ENCODE results near the gene NEDD9.

The NEDD9 gene

DNA sequence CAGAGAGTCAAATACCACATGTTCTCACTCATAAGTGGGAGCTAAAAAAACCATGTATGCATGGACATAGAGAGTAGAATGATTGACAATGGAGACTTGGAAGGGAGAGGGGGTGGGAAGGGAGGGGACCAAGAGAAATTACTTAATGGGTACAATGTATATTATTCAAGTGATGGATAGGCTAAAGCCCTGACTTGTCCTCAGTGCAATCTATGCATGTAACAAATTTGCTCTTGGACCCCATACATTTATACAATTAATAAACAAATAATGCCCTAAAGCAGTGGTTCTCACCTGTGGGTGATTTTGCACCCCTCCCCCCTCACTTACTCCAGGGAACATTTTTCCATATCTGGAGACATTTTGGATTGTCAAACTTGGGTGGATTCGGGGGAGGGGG, 33.5 kb upstream of the NEDD9 start:
- DNase-seq (ENCODE audit: low read depth) = no peak
- no peak for TF ChIP-seq POLR2A (IDR thresholded peaks at IDR 0.05; ENCODE audit: extremely low read depth, insufficient read length)
- TF ChIP-seq, protein P1, sequence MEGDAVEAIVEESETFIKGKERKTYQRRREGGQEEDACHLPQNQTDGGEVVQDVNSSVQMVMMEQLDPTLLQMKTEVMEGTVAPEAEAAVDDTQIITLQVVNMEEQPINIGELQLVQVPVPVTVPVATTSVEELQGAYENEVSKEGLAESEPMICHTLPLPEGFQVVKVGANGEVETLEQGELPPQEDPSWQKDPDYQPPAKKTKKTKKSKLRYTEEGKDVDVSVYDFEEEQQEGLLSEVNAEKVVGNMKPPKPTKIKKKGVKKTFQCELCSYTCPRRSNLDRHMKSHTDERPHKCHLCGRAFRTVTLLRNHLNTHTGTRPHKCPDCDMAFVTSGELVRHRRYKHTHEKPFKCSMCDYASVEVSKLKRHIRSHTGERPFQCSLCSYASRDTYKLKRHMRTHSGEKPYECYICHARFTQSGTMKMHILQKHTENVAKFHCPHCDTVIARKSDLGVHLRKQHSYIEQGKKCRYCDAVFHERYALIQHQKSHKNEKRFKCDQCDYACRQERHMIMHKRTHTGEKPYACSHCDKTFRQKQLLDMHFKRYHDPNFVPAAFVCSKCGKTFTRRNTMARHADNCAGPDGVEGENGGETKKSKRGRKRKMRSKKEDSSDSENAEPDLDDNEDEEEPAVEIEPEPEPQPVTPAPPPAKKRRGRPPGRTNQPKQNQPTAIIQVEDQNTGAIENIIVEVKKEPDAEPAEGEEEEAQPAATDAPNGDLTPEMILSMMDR (IDR thresholded peaks at IDR 0.05; ENCODE audit: low read depth, low read length) = no peak
- TF ChIP-seq MYC (IDR thresholded peaks at IDR 0.05; ENCODE audit: low read depth, low read length) = no peak
- TF ChIP-seq, protein P2, sequence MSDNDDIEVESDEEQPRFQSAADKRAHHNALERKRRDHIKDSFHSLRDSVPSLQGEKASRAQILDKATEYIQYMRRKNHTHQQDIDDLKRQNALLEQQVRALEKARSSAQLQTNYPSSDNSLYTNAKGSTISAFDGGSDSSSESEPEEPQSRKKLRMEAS (IDR thresholded peaks at IDR 0.05; ENCODE audit: low read depth, low read length) = no peak
- no peak overlapping the region for H3K4me3 ChIP-seq (ENCODE audit: low read depth, low read length)

DNA sequence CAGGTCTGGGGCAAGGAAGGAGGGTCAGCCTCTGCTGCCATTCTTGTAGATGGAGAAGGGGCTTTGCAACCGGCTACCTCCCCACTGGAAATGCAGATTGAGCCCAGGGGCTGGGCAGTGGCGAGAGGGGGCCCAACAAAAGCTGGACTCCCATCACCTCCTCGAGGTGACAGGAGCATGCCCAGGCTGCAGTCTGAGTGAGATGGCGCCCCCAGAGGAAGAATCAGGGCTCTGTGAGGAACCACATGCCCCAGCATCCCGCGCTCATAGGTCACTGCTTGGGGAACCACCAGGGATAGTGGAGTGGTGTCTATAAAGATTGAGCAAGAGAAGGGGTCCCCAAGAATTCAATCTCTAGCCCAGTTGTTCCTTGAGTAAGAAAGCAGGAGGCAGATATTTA, 31.6 kb upstream of the NEDD9 start:
- no peak for DNase-seq (ENCODE audit: low read depth)
- TF ChIP-seq, protein P2 (IDR thresholded peaks at IDR 0.05; ENCODE audit: low read depth, low read length) = no peak
- TF ChIP-seq MYC (IDR thresholded peaks at IDR 0.05; ENCODE audit: low read depth, low read length) (no peak), POLR2A (IDR thresholded peaks at IDR 0.05; ENCODE audit: extremely low read depth, insufficient read length) (no peak)
- TF ChIP-seq, protein P1 (IDR thresholded peaks at IDR 0.05; ENCODE audit: low read depth, low read length) = peak; percentile 4
- H3K4me3 ChIP-seq (ENCODE audit: low read depth, low read length) = no peak overlapping the region

DNA sequence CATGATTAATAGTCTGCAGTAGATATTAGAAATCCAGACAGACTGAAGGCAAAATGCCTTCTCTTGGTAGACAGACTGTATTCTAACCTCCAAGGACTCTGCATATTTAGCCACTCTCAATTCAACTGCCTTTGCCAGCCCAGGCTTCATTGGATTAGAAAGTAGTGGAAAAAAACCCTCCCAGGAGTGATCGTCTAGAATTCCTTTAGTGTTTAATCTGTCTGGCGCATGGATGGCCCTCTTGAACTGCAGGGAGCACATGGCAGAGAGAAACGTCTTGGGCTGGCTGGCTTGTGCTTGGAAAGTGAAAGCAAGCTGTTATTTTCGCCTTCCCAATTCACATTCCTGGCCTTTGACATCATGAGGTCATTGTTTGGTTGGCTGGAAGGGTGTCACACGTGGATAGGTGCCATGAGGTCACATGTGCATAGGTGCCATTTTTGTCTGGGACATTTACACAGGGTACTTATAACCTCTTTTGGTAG, 30.9 kb upstream of the NEDD9 start:
- DNase-seq (ENCODE audit: low read depth) = no peak
- no peak for TF ChIP-seq POLR2A (IDR thresholded peaks at IDR 0.05; ENCODE audit: extremely low read depth, insufficient read length)
- TF ChIP-seq, protein P2 (IDR thresholded peaks at IDR 0.05; ENCODE audit: low read depth, low read length) = peak; percentile 31; the same call in 1 of the 2 replicates
- no peak overlapping the region for H3K4me3 ChIP-seq (ENCODE audit: low read depth, low read length)

DNA sequence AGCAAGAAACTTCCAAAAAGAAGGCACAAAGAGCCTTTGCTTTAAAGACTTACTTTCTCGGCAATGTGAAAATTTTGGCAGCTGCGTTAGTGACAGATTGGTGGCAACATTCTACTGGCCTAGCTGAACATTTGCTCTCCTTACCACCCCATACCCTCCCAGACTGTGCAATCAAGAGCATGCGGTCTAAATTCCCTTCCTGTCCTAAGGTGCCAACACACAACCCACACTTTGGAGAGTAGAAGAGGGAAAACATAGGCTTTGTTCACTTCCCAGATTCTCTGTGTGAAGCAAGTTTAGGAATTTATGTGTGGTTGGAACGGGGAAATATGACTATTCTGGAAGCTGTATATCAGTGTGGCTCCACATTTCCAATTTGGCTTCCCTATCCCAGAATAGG, 29.8 kb upstream of the NEDD9 start:
- H3K4me3 ChIP-seq (ENCODE audit: low read depth, low read length) = no peak overlapping the region
- DNase-seq (ENCODE audit: low read depth) = no peak
- TF ChIP-seq POLR2A (IDR thresholded peaks at IDR 0.05; ENCODE audit: extremely low read depth, insufficient read length) (no peak), MYC (IDR thresholded peaks at IDR 0.05; ENCODE audit: low read depth, low read length) (no peak)
- TF ChIP-seq, protein P1 (IDR thresholded peaks at IDR 0.05; ENCODE audit: low read depth, low read length) = no peak
- TF ChIP-seq, protein P2 (IDR thresholded peaks at IDR 0.05; ENCODE audit: low read depth, low read length) = no peak

DNA sequence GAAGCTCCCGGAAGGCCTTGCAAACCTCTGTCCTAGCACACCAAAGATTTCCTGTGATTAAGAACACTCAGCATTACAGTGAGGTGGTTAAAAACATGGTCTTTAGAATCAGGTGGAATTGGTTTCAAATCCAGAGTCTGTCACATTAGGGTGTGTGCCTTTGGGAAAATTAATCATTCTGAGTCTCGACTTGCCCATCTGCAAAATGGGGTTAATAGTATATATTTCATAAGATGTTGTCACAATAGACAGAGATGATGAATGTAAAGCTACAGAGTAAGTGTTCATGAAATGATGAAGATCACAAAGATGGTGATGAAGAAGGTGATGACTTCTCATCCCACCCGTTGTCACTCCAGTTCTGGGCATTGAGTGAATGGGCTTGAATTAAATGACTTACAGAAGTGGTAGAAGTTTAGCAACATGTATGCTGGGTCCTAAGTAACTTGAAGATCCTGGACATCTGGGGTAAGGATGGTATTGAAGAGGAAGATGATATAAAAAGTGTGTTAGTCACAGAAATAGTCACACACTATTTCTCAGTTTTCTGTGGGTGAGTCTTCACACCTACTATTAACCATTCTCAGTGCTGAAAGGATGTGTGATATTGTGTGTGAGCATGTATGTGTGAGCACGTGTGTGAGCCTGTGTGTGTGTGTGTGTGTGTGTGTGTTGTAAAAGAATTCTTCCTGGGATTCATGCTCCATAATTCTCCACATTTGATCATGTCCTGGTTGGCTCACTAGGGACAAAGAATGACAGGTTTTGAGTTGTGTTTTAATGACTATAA, 28.0 kb upstream of the NEDD9 start:
- TF ChIP-seq MYC (IDR thresholded peaks at IDR 0.05; ENCODE audit: low read depth, low read length) (no peak), POLR2A (IDR thresholded peaks at IDR 0.05; ENCODE audit: extremely low read depth, insufficient read length) (no peak)
- TF ChIP-seq, protein P1 (IDR thresholded peaks at IDR 0.05; ENCODE audit: low read depth, low read length) = no peak
- TF ChIP-seq, protein P2 (IDR thresholded peaks at IDR 0.05; ENCODE audit: low read depth, low read length) = no peak
- DNase-seq (ENCODE audit: low read depth) = no peak
- no peak overlapping the region for H3K4me3 ChIP-seq (ENCODE audit: low read depth, low read length)

All from NB4 (cell line).